Liver (tissue), 3 donors: ENCODE results near the gene VPS35.

Experiments
- ATF3 ChIP-seq: IDR thresholded peaks from 2 replicates; pipeline ENCODE4 v1.6.1; 2016; ENCODE audit warnings: antibody characterized with exemption
- CTCF ChIP-seq: fragments of 150-350 bp; IDR thresholded peaks from 2 replicates; pipeline ENCODE4 v1.5.1; 2017; ENCODE audit warnings: improper control_type of control experiment, low read depth, low read length; ENCODE audit not compliant: missing input control
- EGR1 ChIP-seq, 2 donors: IDR thresholded peaks; 2 replicates each; pipeline ENCODE4 v1.6.1; 2016 to 2018; ENCODE audit warnings: antibody characterized with exemption in 2 of 2, low read depth in 2 of 2
- FOXA1 ChIP-seq: IDR thresholded peaks from 2 replicates; pipeline ENCODE4 v1.6.1; 2016; ENCODE audit warnings: antibody characterized with exemption
- JUND ChIP-seq, 2 donors: IDR thresholded peaks; 2 replicates each; pipeline ENCODE4 v1.6.1; 2016; ENCODE audit warnings: antibody characterized with exemption in 2 of 2
- MAX ChIP-seq: IDR thresholded peaks from 2 replicates; pipeline ENCODE4 v1.6.1; 2016; ENCODE audit warnings: antibody characterized with exemption
- RAD21 ChIP-seq, 2 donors: IDR thresholded peaks; 2 replicates each; pipeline ENCODE4 v1.6.1; 2016; ENCODE audit warnings: antibody characterized with exemption in 2 of 2, mild to moderate bottlenecking in 2 of 2
- RXRA ChIP-seq, 2 donors: IDR thresholded peaks; 2 replicates each; pipeline ENCODE4 v1.6.1; 2017 to 2018; ENCODE audit warnings: antibody characterized with exemption in 2 of 2, mild to moderate bottlenecking in 1 of 2
- SP1 ChIP-seq: IDR thresholded peaks from 2 replicates; pipeline ENCODE4 v1.6.1; 2018; ENCODE audit warnings: antibody characterized with exemption, mild to moderate bottlenecking
- TAF1 ChIP-seq: conservative IDR thresholded peaks from 2 replicates; pipeline ENCODE4 v1.6.1; 2016; ENCODE audit warnings: antibody characterized with exemption, mild to moderate bottlenecking
- donor health status: healthy.
- donor health status: healthy.

GRCh38 chr16:46612121-46612520 lies 76.9 kb downstream of the VPS35 start:
- no peak for TF ChIP-seq CTCF
- no peak for TF ChIP-seq MAX
- TF ChIP-seq SP1: no peak
- no peak for TF ChIP-seq ATF3
- no peak for TF ChIP-seq RAD21 (IDR thresholded peaks at IDR 0.05)
- TF ChIP-seq FOXA1: no peak
- TF ChIP-seq JUND (IDR thresholded peaks at IDR 0.05): no peak
- TF ChIP-seq TAF1: no peak
- no peak for TF ChIP-seq EGR1 (IDR thresholded peaks at IDR 0.05; ENCODE audit: low read depth in 2 of 2)
- no peak for TF ChIP-seq RXRA (IDR thresholded peaks at IDR 0.05)
